DMS79 (cell line): ENCODE data around the gene CAPN8.

Source experiments
- DNase-seq: peaks from one replicate; lab custom pipeline; 2025; lab: John Stamatoyannopoulos, UW

CAPN8 gene

GRCh38 chr1:223654083-223654482 is 11.4 kb downstream of the CAPN8 start:
- DNase-seq: no peak

DNA sequence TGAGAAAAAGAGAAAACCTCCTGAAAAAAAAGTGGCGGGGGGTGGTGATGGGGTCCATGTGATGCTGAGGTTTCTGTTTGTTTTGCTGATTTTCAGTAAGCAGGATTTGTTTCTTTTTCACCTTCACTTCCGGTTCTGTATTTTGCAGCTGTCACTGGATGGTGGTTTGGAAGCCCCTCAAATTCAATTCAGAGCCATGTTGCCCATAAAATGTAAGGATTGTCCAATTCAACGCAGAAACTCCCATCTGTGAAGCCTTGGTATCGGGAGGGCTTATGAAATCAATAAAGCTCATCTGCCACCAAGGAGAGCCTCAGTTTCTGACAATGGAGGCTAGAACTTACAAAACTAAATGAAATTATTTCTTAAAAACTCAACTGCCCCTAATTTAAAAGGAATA is 12.1 kb downstream of the CAPN8 start:
- DNase-seq: no peak

GRCh38 chr1:223653015-223653414 is 12.5 kb downstream of the CAPN8 start:
- DNase-seq: no peak

GRCh38 chr1:223652436-223652941 is 13.0 kb downstream of the CAPN8 start:
- DNase-seq: no peak

DNA sequence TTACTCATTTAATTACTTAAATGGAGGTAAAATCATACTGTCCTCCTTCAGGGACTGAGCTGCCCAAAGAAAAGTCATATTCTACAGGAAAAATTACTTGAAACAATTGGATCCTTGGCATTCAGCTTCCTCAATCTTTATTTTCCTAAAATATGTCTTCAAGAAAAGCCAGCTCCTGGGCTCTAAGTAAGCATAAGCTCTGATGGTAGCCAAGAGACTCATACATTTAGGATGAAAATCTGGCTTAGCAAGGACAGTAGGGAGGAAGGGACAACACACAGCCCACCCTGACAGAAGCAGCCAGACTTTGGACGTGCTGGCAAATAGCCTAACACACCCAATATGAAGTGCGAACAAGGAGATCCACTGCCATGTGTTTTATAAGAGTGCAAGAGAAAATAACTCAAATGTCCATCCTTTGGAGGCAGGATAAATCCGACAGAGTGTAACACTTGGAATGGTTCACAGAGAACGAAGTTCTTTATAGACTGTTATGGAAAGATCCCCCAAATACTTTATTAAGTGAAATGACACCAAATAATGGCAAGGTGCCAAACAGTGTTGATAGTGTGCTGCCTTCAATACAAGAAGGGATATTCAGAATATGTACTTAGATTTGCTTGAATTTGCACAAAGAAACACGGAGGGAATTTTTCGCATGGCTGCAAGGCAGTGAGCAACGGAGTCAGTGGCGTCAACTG is 14.1 kb downstream of the CAPN8 start:
- no peak for DNase-seq

DNA sequence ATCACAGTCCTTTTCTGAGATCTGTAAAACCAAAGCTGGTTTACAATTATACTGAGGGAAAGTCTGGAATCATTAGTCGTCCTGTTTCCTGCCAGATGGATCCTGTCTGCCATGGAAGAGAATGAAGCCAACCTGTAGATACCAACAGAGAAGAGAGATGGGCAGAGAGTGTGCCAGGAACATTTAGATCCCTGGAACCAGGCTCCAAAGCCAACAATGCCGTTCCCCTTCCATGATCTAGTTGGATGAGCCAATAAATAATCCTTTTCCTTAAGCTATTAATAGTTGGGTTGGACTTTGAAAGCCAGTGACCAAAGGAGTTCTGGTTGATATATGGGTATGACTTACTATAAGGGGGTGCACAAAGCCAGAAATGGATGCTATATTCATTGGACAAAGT is 15.0 kb downstream of the CAPN8 start:
- DNase-seq: no peak

GRCh38 chr1:223649222-223649621 is 16.3 kb downstream of the CAPN8 start:
- DNase-seq: no peak

- DNase-seq: no peak
Measured at GRCh38 chr1:223647249-223647648, 18.3 kb downstream of the CAPN8 start.

- no peak for DNase-seq
Measured at GRCh38 chr1:223645903-223646302, 19.6 kb downstream of the CAPN8 start.

- DNase-seq: peak; percentile 81
Measured at GRCh38 chr1:223642237-223642636, 23.3 kb downstream of the CAPN8 start.

GRCh38 chr1:223641523-223642039 is 23.9 kb downstream of the CAPN8 start:
- peak; percentile 65 for DNase-seq

GRCh38 chr1:223639331-223639749 is 26.2 kb downstream of the CAPN8 start:
- DNase-seq: no peak

DNA sequence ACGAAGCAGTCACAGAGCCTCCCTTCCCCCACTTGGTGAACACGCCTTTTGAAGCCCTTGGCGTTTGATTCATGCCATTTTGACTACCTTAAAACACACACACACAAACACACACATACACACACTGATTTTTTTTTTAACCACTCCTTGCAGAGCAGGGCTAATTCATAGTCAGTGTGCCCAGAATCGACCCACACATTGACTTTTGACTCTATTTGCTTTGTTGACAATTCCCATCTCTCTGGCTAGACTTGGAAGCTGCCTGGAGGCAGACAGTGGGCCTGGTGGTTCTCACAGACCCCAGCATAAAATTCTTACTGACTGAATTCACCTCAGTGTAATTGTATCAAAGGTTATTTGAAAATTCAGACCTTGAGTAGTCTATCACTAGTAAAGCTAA is 30.3 kb downstream of the CAPN8 start:
- DNase-seq: no peak

GRCh38 chr1:223634423-223634822 is 31.1 kb downstream of the CAPN8 start:
- DNase-seq: no peak

DNA sequence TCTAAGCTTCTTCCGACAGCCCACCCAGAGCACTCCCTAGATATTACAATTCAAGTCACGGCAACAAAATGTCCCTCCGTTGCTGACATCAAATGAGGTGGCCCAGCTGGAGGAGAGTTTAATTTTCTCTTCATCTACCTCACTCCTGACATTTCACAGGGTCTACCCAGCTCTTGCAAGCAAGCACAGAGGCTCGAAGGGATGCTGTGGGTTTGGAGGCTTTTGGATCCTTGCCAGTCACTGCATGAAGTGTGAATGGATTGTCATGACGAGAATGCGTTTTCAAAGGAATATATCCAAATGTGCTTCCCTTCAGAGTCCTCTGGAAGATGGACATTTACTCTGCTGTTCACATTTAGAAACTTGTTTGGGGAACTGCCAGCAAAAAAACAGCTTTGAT is 33.5 kb downstream of the CAPN8 start:
- peak; percentile 8 for DNase-seq

DNA sequence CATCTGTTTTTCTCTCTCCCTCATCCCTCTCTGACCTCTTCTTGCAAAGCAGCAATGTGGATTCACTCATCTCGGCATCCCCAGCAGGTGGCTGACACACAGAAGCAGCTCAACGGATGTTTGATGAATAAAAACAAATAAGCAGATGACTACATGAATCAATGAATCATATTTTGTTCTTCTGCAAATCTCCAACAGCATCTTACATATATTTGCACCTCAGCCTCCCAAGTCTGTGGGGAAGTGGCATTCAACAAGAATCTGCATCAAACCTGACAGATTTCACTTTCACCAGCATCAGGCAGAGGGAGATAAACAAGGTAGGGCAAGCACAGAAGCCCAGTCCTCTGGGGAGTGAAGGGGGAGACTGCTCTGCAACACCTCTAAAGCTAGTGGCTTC is 34.0 kb downstream of the CAPN8 start:
- DNase-seq: peak; percentile 8

GRCh38 chr1:223629126-223629457 is 36.4 kb downstream of the CAPN8 start:
- no peak for DNase-seq

DNA sequence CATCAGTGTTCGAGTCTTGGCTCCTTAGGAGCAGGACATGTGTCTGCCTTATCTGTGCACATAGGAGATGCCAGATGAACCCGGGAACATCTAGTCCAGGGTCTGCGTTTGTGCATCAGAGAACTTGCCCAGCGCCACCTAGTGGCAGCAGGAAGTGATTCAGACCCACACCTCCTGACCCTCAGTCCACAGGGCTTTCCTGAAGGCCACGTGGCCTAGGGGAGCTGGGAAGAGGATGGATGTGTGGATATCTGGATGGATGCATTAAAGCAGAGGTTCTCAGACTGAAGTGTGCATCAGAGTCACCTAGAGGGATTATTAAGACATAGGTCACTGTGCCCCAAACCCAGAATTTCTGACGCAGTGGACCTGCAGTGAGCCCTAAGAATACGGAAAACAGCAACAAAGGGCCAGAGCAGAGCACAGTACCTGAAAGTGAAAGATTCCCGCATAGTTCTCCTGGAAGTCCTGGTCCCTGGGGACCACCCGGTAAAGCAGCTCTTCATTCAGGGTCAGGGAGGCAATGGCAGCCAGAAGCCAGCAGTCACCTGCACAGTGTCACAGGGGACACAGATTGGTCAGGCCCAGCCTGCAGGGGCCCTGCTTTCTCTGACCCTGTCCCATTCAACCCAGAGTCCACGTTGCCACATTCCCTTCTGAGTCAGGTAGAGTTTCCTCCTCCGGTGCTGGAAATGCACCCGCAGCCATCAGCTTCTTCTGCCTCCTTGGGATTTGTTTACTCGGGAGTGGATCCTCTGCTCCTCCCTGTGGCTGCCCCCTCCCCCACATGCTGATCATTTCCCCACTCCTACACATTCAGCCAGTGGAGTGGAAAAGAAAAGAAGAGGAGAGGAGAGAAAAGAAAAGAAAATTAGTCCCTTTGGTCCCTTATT is 37.0 kb downstream of the CAPN8 start:
- no peak for DNase-seq

- DNase-seq: no peak
Measured at GRCh38 chr1:223622132-223622842, 43.2 kb downstream of the CAPN8 start.

- no peak for DNase-seq
Measured at GRCh38 chr1:223621312-223621734, 44.2 kb downstream of the CAPN8 start.

- no peak for DNase-seq
Measured at GRCh38 chr1:223620297-223620897, 45.1 kb downstream of the CAPN8 start.

DNA sequence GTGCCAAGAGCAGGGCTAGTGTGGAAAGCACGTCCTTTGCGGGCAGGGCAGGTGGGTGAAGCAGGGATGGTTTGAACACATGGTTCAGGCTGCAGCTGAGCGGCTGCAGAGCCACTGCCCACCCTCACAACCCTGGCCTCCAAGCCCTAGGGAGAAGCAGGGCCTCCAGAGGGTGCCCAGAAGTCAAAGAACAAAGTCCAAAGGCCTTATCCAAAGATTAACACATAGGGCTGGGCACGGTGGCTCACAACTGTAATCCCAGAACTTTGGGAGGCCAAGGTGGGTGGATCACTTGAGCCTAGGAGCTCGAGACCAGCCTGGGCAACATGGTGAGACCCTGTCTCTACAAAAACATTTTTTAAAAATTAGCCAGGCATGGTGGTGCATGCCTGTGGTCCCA is 46.8 kb downstream of the CAPN8 start:
- no peak for DNase-seq
